AG10803 (cell line): ENCODE measurements around the gene ITGB3BP.
"Not testable (repeated sequence)": the region's sequence is repeated elsewhere in the genome, so short reads cannot be mapped to it uniquely, and the experiment has no call there.

Experiments
- DNase-seq: peaks from one replicate; pipeline ENCODE4 v3.0.0; 2010; ENCODE audit warnings: low read depth
- H3K4me3 ChIP-seq: 2 replicates; pipeline ENCODE4 v1.5.1; 2011; ENCODE audit warnings: mild to moderate bottlenecking, low read length, control low read depth
- CTCF ChIP-seq: conservative IDR thresholded peaks from 2 replicates; pipeline ENCODE4 v1.5.1; 2011; ENCODE audit warnings: mild to moderate bottlenecking, low read length, control low read depth, inconsistent platforms

The ITGB3BP gene

DNA sequence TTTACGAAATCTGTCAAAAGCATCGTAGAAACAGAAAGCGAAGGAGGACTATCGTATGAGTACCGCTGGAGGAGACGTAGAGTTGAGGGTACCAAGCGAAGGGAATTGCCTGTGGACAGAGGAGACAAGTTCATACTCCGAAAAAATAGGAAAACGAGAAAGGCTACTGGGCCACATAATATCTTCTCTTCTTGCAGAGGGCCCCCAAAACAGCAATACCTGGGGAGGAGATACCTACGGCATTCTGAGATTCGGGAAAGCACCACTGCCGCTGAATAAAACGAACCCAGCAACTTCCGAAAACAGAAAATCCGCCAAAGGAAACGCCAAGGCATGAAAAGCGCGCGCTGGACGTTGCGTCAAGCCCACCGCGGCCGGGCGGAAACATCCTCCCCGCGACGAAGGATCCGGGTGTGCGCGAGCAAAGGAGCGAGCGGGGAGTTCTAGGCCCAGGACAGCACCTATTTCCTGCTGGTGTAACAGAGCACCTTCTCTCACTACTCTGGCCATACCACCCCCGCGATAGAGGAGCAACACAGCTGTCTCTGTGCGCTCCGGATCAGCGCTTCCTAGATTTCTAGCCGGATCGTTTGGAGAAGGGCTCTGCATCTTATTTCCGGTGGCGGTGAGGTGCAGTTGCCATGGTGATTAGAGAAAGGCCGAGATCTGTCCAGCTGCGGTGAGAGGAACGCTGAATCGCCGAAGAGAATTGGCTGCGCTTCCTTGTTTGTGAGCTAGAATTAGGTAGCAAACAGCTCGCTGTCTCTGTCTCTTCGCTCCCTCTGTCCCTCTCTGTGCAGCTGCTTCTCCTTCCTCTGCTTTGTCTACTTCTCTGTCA lies at the start of gene ITGB3BP, which contains the start of gene EFCAB7:
ITGB3BP (minus strand) TSS at position 335 of the 838 bp plus-strand sequence; CDS start at position 243, 92 bp downstream.
EFCAB7 (plus strand) TSS at position 635 of the 838 bp plus-strand sequence. CDS start 2,048 bp downstream, outside the sequence.
- TF ChIP-seq CTCF = no peak
- peak within 1 kb of the TSS; percentile 75 for H3K4me3 ChIP-seq
- DNase-seq = peak; percentile 93

- H3K4me3 ChIP-seq, DNase-seq: not testable (repeated sequence)
These were observed 49.7 kb upstream of the ITGB3BP start for GRCh38 chr1:63572686-63573085.

- TF ChIP-seq CTCF = no peak
These were observed 46.8 kb upstream of the ITGB3BP start for GRCh38 chr1:63569640-63570316.

GRCh38 chr1:63569068-63569467 lies 46.0 kb upstream of the ITGB3BP start:
- DNase-seq = no peak
- TF ChIP-seq CTCF = no peak

More at GRCh38 chr1:63569640-63570316, 46.8 kb upstream of the ITGB3BP start:
- DNase-seq = no peak
- H3K4me3 ChIP-seq = no peak overlapping the region

DNA sequence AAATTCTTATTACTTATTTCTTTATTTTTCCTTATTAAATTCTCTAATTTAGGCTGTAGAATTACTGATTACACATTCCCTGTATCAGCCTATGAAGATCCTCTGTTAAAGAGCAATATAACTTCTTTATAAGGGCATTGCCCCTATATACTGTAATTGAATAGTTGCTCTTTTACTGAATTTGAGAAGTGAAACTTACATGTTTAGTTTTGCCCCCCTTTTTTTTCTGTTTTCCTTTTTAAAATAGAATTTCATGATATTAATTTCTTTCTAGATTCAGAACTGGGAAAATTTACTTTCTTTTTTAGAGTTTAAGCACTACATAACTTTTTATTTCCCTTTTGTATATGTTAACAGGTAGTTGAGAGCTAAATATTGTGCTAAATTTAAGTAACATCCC lies 40.7 kb upstream of the ITGB3BP start:
- DNase-seq = no peak
- no peak overlapping the region for H3K4me3 ChIP-seq
- TF ChIP-seq CTCF = no peak

More at GRCh38 chr1:63569068-63569467, 46.0 kb upstream of the ITGB3BP start:
- no peak overlapping the region for H3K4me3 ChIP-seq

DNA sequence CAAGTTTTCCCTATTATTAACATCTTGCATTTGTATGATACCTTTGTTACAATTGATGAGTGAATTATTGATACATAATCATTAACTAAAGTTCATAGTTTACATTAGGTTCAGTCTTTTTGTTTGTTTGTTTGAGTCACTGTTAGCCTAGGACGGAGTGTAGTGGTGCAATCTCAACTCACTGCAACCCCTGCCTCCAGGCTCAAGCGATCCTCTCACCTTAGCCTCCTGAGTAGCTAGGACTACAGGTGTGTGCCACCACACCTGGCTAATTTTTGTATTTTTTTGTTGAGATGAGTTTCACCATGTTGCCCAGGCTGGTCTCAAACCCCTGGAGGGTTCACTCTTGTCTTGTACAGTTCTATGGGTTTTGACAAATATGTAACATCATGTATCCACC lies 36.3 kb upstream of the ITGB3BP start:
- H3K4me3 ChIP-seq = no peak overlapping the region
- no peak for TF ChIP-seq CTCF
- no peak for DNase-seq

DNA sequence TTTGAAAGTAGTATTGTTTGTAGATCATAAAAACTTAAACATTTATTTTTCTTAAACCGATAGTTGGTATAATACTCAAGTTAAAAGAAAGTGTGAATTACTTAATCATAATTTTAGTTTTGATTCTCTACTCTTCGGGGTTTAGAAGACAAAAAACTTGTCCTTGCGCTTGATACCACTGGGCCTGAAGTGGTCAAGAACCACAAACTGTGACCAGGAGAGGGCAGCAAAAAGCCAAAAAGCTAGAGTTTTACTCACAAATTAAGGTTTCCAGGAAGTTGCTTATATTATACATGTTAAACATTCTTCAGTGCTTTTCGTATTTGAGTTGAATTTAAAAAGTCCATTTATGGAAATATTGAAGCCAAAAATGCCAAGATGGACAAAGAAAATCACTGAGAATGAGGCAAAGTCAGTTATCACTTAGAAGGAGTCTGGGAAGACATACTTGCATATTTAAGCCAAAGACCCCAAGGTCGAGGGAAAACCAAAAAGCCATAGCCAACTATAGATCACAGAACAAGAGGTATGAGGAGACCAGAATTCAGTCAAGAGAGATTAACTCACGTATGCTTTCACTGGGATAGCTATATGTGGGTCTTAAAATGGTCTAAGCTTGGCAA lies 34.5 kb upstream of the ITGB3BP start:
- peak; percentile 37 for DNase-seq
- H3K4me3 ChIP-seq = no peak overlapping the region
- TF ChIP-seq CTCF = peak; percentile 74
